ENCODE measurements around the gene MSANTD7.
A peak's percentile ranks its signal among the peaks of the same experiment; 100 is the strongest.
"Not testable (repeated sequence)": the region's sequence is repeated elsewhere in the genome, so short reads cannot be mapped to it uniquely, and the experiment has no call there.

MSANTD7 gene

DNA sequence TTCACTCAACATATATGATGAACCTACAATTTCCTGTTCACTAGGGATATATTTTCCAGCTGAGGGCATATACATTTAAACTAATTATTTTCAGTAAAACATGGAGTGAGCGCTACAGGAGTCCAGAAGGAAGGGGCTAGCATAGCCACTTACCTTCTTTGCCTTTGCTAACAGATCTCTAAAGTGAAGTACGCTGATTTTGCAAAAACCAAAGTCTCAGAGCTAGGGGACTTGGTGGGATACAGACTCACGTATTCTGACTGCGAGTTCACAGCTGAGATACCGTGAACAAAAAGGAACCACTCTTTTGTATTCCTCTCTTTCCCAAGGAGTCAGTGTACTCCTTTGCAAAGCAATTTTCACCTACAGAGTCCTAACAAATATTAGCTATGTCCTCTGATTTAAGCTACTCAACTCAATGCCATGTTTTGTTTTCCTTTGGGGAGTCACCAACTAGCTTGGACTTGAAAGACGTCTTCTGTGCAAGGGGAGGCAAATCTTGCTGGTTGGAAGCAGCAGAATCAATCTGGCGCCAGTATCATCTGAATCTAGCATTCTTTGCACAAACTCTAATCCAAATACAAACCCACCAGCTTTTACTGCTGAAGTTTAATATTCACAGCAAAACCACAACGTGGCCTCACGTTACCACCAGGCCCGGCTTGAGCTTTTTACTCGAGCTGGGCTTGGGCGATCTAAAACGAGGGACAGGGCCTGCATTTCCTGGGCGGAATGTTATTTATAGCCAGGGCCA is 926 bp upstream of the MSANTD7 start:
- no peak for DNase-seq

DNA sequence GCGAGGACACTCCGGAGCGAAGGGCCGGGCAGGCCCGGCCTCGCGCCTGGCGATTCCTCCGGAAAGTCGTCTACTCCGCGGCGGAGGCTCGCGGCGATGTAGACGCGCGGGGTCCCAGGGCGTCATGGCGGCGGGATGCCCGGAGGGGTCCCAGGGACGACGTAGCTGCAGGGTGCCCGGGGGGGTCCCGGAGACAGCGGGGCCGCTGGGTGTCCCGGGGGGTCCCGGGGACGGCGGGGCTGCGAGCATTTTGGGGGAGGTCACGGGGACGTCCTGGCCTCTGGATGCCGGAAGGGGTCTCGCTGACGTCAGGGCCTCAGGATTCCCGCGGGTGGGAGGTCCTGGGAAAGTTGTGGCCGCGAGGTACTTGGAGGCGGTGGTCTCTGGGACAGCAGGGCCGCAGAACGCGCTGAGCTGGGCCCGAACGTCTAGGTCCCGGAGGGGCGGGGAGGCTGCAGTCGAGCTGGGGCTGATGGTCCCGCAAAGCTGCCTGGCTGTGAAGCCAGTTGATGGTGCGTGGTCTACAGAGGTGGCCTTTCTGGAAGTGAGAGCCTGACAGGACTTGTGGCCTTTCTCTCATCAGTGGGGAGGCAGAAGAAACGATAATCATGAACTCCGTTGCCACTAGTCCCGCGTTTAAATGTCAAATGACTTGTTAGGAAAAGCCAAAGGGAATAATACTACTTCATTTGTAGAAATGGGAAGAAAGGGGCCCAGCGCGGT is 637 bp downstream of the MSANTD7 start:
- DNase-seq: peak; percentile 30

DNA sequence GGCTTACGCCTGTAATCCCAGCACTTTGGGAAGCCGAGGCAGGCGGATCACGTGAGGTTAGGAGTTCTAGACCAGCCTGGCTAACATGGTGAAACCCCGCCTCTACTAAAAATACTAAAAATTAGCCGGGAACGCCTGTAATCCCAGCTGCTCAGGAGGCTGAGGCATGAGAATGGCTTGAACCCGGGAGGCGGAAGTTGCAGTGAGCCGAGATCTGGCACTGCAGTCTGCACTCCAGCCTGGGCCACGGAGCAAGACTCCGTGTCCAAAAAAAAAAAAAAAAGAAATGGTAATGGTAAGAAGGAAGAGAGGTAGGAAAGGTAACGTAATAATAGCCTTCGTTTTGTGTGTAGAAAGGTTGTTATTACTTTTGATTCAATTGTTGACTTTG is 1.2 kb downstream of the MSANTD7 start:
- no peak for DNase-seq

DNA sequence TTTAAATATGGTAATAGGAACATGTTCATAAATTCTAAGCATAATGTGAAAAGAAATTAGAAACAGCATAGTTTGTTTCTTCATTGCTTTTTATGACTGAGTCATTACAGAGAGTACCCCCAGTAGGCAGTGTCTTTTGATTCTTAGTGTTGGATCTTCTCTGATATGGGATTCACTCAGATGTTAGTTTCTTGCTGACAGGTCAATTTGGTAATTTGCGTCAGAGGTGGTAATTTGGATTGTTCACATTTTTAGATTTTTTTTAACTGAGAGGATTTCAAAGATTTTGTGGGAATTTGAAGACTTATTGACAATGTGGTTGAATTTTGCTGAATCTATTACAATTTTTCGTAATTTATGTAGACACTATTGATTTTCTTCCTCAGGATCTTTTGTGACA is 2.1 kb downstream of the MSANTD7 start:
- DNase-seq: no peak

DNA sequence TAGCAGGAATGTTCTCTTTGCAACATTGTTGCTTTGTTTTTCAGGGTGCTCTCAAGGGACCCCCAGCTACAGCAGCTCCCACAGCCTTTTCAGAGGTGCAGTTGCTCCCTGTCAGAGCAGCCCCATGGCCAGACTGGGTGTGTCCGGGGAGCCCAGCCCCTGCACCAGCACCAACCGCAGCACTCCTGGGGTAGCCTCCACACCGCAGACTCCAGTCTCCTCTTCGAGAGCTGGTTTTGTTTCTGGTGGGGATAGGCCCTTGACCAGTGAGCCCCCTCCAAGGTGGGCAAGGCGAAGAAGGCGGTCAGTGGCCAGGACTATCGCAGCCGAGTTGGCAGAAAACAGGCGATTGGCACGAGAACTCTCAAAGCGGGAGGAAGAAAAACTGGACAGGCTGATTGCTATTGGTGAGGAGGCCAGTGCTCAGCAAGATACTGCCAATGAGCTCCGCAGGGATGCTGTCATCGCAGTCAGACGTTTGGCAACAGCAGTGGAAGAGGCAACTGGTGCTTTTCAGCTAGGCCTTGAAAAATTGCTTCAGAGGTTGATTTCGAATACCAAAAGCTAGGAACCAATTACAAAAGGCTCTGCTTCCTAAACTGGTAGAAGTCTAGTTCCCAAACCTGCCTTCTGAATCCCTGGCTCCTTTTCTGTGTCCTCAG is 5.4 kb downstream of the MSANTD7 start:
- DNase-seq: no peak

DNA sequence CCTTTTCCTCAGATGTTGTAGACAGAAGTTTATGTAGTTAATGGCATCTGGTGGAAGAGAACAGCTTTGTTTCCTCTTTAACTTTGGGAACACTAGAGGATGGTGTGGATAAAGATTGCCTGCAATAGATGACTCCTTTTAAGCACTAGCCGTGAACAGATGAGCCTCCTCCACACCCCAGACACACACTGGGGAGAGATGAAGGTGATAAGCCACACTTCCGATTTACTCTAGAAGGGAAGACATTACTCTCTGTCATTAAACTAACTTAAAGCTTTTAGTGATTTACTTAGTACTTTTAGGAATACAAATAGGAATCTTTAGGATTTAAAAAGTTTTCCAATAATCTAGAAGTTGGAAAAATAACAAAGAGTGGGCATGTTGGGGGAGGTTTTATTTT is 6.8 kb downstream of the MSANTD7 start:
- DNase-seq: no peak

DNA sequence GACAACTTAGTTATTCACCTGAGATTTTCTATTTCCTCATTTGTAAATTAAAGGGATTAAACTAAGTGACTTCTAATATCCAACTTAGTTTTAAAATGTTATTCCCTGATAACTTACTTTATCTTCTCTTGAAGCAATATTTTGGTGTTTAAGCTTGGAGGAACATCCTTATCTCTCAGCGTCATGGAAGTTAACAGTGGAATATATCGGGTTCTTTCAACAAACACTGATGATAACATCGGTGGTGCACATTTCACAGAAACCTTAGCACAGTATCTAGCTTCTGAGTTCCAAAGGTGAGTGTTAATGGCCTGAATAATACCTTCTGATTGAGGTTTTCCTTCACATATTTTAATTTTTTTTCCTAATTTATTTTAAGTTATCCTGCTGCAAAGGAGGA is 14.1 kb downstream of the MSANTD7 start:
- DNase-seq: no peak

DNA sequence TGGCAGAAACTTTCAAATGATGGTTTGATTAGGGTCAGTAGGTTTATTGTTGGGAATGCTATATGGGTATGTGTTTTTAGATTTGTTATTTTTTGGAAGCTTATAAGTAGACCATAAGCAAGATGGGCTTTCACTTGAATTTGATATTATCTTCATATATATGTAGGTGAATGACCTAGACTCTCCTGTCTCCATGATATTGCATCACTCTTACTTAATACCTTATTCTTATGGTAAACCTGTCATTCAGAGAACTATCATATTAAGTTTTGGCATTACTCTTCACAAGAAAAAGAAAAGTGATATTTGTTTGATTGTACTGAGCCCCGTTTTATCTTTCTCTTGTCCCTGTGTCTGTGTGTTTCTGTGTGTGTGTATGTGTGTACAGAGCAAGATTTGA is 17.3 kb downstream of the MSANTD7 start:
- DNase-seq: no peak

DNA sequence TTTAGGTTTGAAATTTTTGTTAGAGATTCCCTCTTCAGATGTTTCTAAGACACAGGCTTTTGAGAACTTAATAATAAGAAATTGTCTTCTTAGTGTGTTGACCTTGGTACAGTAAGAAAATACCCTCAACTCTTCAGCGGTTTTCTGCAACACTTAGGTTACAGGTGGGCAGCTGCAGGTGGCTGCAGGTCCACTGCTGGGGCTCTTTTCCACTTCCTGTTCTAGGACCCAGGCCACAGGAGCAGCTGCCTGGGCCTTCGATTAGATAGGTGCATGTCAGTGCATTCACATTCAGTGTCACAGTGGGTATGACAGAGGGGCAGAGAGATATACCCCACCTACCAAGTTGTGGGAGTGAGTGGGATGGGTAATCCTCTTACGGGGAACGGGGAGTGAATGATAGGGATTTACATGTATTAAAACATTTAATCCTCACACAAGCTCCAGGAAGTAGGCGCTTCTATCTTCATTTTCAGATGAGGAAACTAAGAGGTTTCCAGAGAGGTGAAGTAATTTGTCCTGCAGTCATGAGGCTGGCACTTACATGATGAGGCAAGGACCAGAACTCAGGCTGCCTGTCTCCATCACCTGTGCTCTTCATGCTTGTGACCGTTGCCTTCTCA is 20.3 kb downstream of the MSANTD7 start:
- DNase-seq: no peak

DNA sequence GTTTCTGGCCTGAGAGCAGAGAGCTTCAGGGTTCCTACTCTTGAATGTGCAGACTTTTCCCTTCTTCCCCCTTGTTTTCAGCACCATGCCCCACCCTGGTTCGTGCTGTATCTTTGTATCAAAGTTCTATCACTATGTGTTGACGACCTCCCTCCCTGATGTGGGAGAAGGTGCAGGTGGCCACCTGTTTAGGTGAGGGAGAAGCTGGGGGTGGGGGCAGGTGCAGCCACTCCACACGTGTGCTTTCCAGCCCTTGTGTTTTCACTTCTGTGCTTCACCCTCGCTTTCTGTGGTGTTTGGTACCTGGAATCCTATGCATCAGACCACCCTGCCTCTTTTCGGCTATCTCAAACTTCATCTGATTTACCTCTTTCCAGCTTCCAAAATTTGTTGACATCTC is 20.9 kb downstream of the MSANTD7 start:
- no peak for DNase-seq

DNA sequence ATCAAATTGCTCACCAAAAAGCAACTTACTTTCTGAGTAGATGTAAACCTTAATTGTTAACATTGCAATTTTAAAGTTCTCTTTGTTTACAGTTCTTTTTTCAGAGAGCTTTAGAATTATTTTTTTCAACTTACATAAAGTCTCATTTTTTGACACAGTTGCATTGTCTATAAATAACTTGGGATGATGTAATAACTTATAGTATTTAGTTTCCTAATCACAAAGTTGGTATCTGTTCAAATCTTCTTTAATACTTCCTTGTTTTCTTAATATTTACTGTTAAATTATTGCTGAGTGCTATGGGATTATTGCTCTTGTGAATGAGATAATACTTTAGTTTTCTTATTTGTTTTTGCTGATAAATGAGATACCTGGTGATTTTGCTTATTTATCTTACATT is 21.7 kb downstream of the MSANTD7 start:
- DNase-seq: no peak

DNA sequence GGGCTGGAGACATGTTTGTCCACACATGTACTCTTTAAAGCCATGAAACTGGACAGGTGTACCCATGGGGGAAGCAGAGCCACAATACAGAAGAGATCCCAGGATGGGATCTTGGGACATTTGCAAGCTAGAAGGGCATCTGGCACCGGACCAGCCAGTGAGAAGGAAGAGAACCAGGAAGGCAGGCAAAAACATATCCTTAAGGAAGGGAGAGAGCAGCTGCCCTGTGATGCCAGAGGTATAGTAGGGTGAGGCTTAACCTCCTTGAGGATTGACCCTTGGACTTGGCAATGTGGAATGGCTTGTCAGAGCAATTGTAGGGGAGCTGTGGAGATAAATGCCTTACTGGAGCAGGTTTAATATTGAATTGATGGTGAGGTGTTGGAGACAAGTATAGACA is 22.7 kb downstream of the MSANTD7 start:
- DNase-seq: no peak

DNA sequence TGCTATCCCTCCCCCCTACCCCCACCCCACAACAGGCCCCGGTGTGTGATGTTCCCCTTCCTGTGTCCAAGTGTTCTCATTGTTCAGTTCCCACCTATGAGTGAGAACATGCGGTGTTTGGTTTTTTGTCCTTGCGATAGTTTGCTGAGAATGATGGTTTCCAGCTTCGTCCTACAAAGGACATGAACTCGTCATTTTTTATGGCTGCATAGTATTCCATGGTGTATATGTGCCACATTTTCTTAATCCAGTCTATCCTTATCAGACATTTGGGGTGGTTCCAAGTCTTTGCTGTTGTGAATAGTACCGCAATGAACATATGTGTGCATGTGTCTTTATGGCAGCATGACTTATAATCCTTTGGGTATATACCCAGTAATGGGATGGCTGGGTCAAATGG is 26.4 kb downstream of the MSANTD7 start:
- not testable (repeated sequence) for DNase-seq

DNA sequence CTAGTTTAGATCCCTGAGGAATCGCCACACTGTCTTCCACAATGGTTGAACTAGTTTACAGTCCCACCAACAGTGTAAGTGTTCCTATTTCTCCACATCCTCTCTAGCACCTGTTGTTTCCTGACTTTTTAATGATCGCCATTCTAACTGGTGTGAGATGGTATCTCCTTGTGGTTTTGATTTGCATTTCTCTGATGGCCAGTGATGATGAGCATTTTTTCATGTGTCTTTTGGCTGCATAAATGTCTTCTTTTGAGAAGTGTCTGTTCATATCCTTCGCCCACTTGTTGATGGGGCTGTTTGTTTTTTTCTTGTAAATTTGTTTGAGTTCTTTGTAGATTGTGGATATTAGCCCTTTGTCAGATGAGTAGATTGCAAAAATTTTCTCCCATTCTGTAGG is 26.8 kb downstream of the MSANTD7 start:
- DNase-seq: not testable (repeated sequence)

DNA sequence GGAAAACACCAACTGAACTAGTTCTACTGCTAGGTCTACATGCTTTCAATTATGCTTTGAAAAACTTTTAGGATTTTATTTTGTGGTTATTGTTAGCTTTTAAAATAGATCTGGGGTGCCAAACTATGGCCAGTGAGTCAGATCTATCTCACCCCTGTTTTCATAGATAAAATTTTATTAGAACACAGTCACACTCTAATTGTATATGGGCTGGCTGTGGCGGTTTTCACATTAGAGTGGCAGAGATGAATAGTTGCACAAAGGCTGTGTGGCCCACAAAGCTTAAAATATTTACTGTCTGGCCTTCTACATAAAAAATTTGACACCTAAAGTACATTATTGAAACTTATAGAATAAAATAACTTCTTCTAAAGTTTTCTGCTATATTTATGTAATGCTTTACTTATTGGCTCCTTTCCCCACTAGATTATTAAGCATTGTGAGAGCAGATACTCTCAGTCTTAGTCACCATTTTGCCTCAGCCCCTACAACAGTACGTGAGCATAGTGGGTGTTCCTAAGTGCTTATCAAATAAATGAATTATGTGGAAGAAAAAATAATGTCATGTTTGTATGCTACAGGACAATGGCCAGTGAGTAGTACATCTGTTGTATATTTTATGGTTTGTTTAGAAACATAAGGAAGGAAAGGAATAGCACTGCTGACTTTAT is 35.1 kb downstream of the MSANTD7 start:
- no peak for DNase-seq

DNA sequence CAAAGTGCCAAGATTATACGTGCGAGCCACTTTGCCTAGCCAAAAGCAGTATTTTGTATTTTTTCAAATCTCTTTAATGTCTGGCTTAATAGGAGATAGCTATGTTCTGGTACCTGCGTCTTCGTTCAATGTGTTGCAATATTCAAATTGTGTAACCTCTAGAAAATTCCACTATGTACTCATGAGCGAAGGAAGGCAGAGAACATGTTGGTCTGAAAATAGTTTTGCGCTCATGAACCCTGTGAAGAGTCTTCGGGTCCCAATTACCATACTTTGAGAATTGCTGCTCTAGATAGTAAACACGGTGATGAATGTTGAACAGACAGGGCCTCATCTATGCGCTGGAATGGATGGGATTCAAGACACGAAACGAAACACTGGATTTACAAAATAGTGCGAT is 37.8 kb downstream of the MSANTD7 start:
- DNase-seq: no peak

DNA sequence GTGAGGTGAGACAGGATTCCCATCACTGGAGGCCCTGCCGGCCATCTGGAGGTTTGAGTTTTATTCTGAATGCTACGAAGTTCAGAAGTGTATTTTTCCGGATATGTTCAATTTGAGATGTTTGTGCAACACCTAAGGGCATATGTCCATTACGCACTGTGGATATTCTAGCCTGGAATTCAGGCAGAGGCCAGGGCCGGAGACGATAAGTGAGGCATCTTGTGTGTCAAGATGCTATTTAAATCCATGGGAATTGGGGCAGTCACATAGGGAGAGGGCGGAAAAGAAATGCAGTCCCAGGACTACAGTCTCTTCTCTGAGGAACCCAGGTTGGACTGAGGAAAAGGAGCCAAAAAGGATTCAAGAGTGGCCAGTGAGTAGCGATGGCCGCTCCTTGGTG is 38.7 kb downstream of the MSANTD7 start:
- DNase-seq: no peak

DNA sequence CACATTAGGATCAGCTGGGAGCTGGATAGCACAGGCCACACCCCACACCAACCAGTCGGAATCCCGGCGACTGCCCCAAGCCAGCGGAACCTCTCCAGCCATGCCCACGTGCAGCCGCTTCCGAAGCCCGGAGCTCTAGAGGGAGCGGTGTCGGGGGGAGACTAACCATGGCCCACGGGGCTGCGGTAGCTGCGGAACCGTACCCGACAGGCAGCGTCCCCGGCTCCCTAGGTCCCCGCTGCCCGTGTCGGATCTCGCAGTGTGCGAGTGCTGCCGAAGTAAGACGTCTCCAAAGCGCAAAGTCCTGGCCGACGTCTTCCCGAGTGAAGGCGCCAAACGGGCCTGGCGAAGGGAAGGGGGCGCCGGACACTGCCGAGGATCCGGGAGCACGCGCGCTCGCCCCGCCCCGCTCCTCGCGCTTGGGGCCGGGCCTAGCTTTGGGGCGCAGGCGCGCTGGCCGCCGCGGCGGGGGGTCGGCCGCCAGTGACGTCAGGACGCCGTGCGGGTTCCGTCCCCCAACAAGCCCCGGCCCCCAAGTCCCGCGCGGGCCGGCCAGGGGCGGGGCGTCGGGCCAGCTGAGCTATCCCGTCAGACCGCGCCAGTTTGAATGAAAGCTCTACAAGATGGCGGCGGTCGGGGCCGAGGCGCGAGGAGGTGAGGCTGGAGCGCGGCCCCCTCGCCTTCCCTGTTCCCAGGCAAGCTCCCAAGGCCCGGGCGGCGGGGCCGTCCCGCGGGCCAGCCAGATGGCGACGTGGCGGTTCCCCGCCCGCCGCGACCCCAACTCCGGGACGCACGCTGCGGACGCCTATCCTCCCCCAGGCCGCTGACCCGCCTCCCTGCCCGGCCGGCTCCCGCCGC is 40.4 kb downstream of the MSANTD7 start, which contains the start of gene SUV39H2:
TSS of gene SUV39H2 (plus strand) at position 601 of the 858 bp plus-strand sequence. CDS start at position 624, 23 bp downstream.
- peak; percentile 95 for DNase-seq

DNA sequence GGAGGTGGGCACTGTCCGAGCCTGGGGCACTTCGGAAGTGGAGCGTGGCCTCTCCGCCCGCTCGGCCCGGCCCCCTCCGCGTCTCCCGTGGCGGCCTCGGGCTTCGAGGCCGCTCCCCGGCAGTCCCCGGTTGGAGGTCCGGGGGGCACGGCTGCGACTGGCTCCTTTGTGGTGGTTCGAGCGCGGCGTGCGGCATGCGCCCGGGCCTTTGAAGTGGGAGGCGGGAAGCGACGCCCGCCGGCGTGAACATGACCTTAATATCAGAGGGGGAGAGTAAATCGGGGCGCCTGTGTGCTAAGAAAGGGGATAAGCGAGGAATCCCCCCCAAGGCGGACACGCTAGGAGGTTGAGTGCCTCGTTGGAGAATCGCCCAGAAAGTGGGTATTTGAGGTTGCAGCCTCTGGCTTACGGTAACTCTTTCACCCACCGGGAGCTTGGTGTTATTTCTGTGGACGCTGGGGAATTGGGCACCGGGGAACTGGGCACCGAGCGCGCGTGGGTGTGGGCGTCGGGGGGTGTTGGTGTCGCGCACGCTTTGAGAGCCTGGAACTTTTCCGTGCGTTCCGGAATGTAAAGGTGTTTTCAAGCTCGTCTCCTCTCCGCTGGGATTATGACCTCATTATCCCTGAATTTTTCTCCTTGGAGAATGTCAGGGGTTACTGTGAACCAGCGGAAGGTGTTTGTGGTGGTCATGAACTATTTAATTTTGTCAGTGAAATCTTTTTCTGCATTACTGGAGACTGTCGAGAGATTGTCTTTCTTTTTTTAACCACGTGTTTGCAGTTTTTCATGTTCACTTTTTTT is 41.2 kb downstream of the MSANTD7 start:
- peak; percentile 34 for DNase-seq

DNA sequence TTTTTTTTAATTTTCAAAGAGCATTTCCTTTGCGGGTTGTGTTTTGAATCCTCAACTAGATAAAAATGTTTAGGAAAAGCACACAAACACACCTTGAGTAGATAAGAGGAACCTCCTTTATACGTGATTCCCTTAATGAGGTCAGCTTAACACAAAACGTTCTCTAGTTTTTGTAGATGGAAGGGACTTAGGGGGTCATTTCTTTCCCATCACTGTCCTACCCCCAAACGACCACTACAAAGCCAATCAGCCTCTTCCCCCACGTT is 41.8 kb downstream of the MSANTD7 start:
- DNase-seq: no peak

DNA sequence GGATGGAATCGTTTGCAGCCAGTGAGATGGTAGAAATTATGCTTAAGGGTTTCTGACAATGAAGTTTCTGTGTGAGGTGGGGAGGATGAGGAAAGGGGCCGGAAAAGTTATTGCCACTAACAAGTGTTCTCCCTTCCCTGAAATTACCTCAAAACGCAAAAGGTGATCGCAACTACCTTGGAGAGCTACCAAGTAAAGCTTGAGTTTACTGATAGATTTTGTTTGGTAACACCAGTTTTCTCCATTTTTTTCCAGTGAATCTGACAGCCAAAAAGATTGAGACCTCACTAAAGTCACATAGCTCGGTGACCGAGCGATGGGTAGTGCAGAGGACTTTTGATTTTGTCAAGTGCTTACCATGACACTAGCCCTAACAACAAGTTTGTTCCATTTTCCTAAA is 42.1 kb downstream of the MSANTD7 start:
- no peak for DNase-seq
